Kidney (tissue), 14 donors: Measurements from ENCODE around the gene PLEKHJ1. TPM values are rescaled to one million over a fixed set of nuclear protein-coding genes. Genes with fewer than 3 reads are reported as not detected.
A peak's percentile ranks its signal among the peaks of the same experiment; 100 is the strongest.
"Not testable (repeated sequence)": the region's sequence is repeated elsewhere in the genome, so short reads cannot be mapped to it uniquely, and the experiment has no call there.

Experiments used
- DNase-seq, 5 donors: peaks; one replicate each; pipeline ENCODE4 v3.0.0-alpha.2; 2013 to 2020
- FAIRE-seq: peaks from 2 replicates; lab custom pipeline; 2012; peaks lifted over from hg19 to GRCh38; lab: Jason Lieb, UNC
- H3K27ac ChIP-seq, 2 donors: one replicate each; pipeline ENCODE4 v1.7.0; 2013; ENCODE audit warnings: low read depth in 2 of 2, low read length in 2 of 2, inconsistent platforms in 1 of 2
- H3K27me3 ChIP-seq: one replicate; pipeline ENCODE4 v1.7.1; 2013; ENCODE audit warnings: low read length, inconsistent platforms; ENCODE audit not compliant: control insufficient read depth, insufficient read depth
- H3K36me3 ChIP-seq, 3 donors: one replicate each; pipeline versions ENCODE4 v1.7.0 to v1.7.1; 2013; ENCODE audit warnings: low read length in 3 of 3, control low read depth in 1 of 3, inconsistent platforms in 1 of 3; ENCODE audit not compliant: insufficient read depth in 3 of 3, control insufficient read depth in 2 of 3
- H3K4me1 ChIP-seq, 3 donors: one replicate each; pipeline versions ENCODE4 v1.7.0 to v1.7.1; 2013; ENCODE audit warnings: low read length in 3 of 3, inconsistent platforms in 1 of 3, low read depth in 1 of 3; ENCODE audit not compliant: control insufficient read depth in 2 of 3, insufficient read depth in 2 of 3
- H3K4me3 ChIP-seq, 3 donors: one replicate each; pipeline versions ENCODE4 v1.7.0 to v1.8.1; 2013; ENCODE audit warnings: low read length in 3 of 3, control low read depth in 1 of 3, inconsistent platforms in 1 of 3
- H3K9ac ChIP-seq, 3 donors: one replicate each; pipeline versions ENCODE4 v1.7.0 to v1.7.1; 2013; ENCODE audit warnings: low read length in 3 of 3, control low read depth in 1 of 3, inconsistent platforms in 1 of 3
- H3K9me3 ChIP-seq, 3 donors: one replicate each; pipeline versions ENCODE4 v1.7.0 to v1.7.1; 2013; ENCODE audit warnings: low read length in 3 of 3, control low read depth in 1 of 3, inconsistent platforms in 1 of 3; ENCODE audit not compliant: control insufficient read depth in 2 of 3, insufficient read depth in 1 of 3
- CTCF ChIP-seq: IDR thresholded peaks from 3 replicates; pipeline ENCODE4 v1.5.1; 2012; ENCODE audit warnings: mild to moderate bottlenecking, moderate library complexity, borderline replicate concordance; ENCODE audit not compliant: insufficient read depth; ENCODE audit errors: extremely low read depth
- intact Hi-C: fragments of 100-400 bp; cut with DNase I; formaldehyde crosslinking; loops from one replicate; pipeline ENCODE4 v1.11.1; 2022
- polyA plus RNA-seq: library from polyadenylated mRNA; stranded (reverse); fragments of 350-450 nt; fragmentation: Illumina TruSeq; extraction: RNeasy Lipid Tissue Mini Kit (QIAGEN cat#74804); gene quantifications from one replicate; pipeline ENCODE4 v1.2.3, GENCODE V29; 2014; ENCODE audit warnings: low read depth, low replicate concordance; ENCODE audit not compliant: insufficient read depth
- total RNA-seq: library from RNA; stranded (reverse); fragmentation: NEBNext Ultra II Directional; extraction: Animal tissue kit (Norgen Biotek cat#: 25700); gene quantifications from one replicate; pipeline ENCODE4 v1.2.1, GENCODE V29; 2021
- donor health status: control.
- donor health status: control.
- donor health status: control.
- donor health status: control.
- donor health status: control.
- donor health status: DM: yes; HTN: yes; CAD: no.
- donor health status: Normal renal cell carcinoma (clear cell type).

PLEKHJ1 gene
- total and polyA plus RNA-seq, 2 donors from 2014 or later: 59.7 to 156 TPM

- no peak overlapping the region for H3K4me3 ChIP-seq
- no peak for FAIRE-seq
- H3K27ac ChIP-seq: no peak overlapping the region
Measured at GRCh38 chr19:2282862-2283237, 46.7 kb upstream of the PLEKHJ1 start.

DNA sequence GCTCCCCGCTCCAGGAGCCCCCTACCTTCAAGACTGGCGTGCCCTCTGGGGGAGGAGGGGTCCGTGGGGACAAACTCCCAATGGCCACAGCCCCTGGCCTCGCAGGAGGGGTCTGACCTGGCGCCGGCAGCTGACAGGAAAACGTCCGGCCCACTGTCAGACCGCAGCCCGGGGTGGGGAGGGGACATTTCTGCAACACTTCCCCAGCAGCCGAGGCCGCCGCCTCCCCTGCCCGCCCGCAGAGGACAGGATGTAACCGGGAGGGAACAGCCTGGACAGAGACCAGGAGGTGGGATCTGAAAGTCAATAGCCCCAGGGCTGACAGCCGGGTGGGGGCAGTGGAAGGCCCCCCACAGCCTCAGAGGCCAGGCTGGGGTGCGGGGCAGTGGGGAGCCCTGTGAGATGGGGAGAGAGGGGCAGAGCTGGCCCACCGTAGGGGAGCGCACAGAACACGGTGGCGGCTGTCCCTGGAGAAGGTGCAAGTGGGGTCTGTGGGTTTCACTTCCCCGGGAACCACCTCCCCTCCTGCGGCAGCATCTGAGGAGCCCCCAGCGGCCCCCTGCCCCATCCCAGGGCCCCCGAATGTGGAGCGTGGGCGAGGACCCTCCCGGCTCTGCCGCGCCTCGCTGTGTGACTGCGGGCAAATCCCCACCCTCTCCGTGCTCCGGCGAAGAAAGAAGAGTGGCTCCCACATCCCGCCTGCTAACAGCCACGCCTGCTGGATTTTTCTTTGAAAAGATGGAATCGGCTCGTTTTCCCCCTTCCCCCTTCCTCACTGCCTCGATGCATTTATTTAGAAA, 46.1 kb upstream of the PLEKHJ1 start, which contains the start of gene PEAK3:
Gene PEAK3 (minus strand): TSS at position 114 of the 800 bp plus-strand sequence. CDS start 1,244 bp downstream, outside the sequence.
- Histone ChIP-seq H3K27me3 (no peaks in the 10 kb centered on the region), H3K9me3 (no peaks in the 10 kb centered on the region), H3K4me3 (peak within 1 kb of the TSS in 2 of 3 donors; percentile 25 to 29), H3K27ac (peak within 1 kb of the TSS in 1 of 2 donors; percentile 36), H3K9ac (peak within 1 kb of the TSS in 1 of 3 donors; percentile 12), H3K36me3 (no peaks in the 10 kb centered on the region), H3K4me1 (no peaks in the 10 kb centered on the region)
- intact Hi-C loops: no loop called here
- FAIRE-seq (no peak), DNase-seq (peak in 4 of 5 donors; percentile 57 to 95 (median 76))
- TF ChIP-seq CTCF: no peak

More at GRCh38 chr19:2282862-2283237, 46.7 kb upstream of the PLEKHJ1 start:
- H3K9ac ChIP-seq: no peak overlapping the region
- no peak for DNase-seq
- H3K36me3 ChIP-seq: no peaks in the 10 kb centered on the region
- TF ChIP-seq CTCF: no peak
- intact Hi-C loops: no loop called here
- no peaks in the 10 kb centered on the region for H3K27me3 ChIP-seq
- no peaks in the 10 kb centered on the region for H3K4me1 ChIP-seq
- H3K9me3 ChIP-seq: no peaks in the 10 kb centered on the region

GRCh38 chr19:2281265-2282061, 45.3 kb upstream of the PLEKHJ1 start:
- H3K36me3 ChIP-seq, FAIRE-seq, DNase-seq, intact Hi-C loops, H3K27ac ChIP-seq, H3K4me1 ChIP-seq, H3K27me3 ChIP-seq, H3K9me3 ChIP-seq: not testable (repeated sequence)
- peak overlapping the region in 2 of 3 donors; percentile 25 to 29 for H3K4me3 ChIP-seq
- H3K9ac ChIP-seq: peak overlapping the region in 1 of 3 donors; percentile 12
